Gastroesophageal sphincter (tissue), 4 donors: Measurements from ENCODE around the gene APOC1. TPM values are rescaled to one million over a fixed set of nuclear protein-coding genes. Genes with fewer than 3 reads are reported as not detected.

ENCODE experiments used
- ATAC-seq: fragments of 150-250 bp; one replicate; pipeline ENCODE4 v1.9.1; 2016; ENCODE audit warnings: mild to moderate bottlenecking, moderate library complexity
- H3K27ac ChIP-seq, 4 donors: fragments of 200-600 bp; sonication (generic) in 3 of 4; 1 replicate in 3 of 4; 2 replicates in 1 of 4; pipeline ENCODE4 v1.5.1; 2016 to 2019
- H3K27me3 ChIP-seq: fragments of 200-600 bp; sonication (generic); one replicate; pipeline ENCODE4 v1.5.1; 2019
- H3K36me3 ChIP-seq, 2 donors: fragments of 200-600 bp; sonication (generic); one replicate each; pipeline ENCODE4 v1.5.1; 2019; ENCODE audit warnings: control low read depth in 1 of 2
- H3K4me1 ChIP-seq, 3 donors: fragments of 200-600 bp; sonication (generic); 1 replicate in 2 of 3; 2 replicates in 1 of 3; pipeline ENCODE4 v1.5.1; 2016 to 2019; ENCODE audit warnings: control low read depth in 2 of 3
- H3K4me3 ChIP-seq, 2 donors: fragments of 200-600 bp; sonication (generic); one replicate each; pipeline ENCODE4 v1.5.1; 2019; ENCODE audit warnings: mild to moderate bottlenecking in 1 of 2, moderate library complexity in 1 of 2
- H3K9me3 ChIP-seq, 3 donors: fragments of 200-600 bp; sonication (generic); one replicate each; pipeline ENCODE4 v1.5.1; 2017 to 2019; ENCODE audit warnings: control low read depth in 2 of 3
- CTCF ChIP-seq, 4 experiments: fragments of 200-600 bp in 2 of 4; fragments of 450-650 bp in 2 of 4; sonication (generic) in 1 of 4; IDR thresholded peaks; one replicate each; pipeline ENCODE4 v1.5.1; 2017 to 2019; ENCODE audit warnings: antibody characterized with exemption in 4 of 4, mild to moderate bottlenecking in 2 of 4, moderate library complexity in 2 of 4
- EP300 ChIP-seq: sonication (generic); formaldehyde crosslinking; IDR thresholded peaks from one replicate; pipeline ENCODE4 v1.6.1; 2017; ENCODE audit warnings: antibody characterized with exemption, mild to moderate bottlenecking
- POLR2A ChIP-seq, 2 donors: fragments of 450-650 bp; IDR thresholded peaks; one replicate each; pipeline ENCODE4 v1.6.1; 2017; ENCODE audit warnings: antibody characterized with exemption in 2 of 2, mild to moderate bottlenecking in 2 of 2, moderate library complexity in 1 of 2
- POLR2AphosphoS5 ChIP-seq: sonication (generic); formaldehyde crosslinking; IDR thresholded peaks from one replicate; pipeline ENCODE4 v1.6.1; 2017; ENCODE audit warnings: antibody characterized with exemption
- WGBS, 2 donors: methylation state at CpG; one replicate each; pipeline ENCODE4 v1.1.5; 2018; ENCODE audit warnings: low coverage in 1 of 2; 5-methylcytosine and 5-hydroxymethylcytosine counted together
- total RNA-seq, 4 donors: library from RNA; depleted of rRNA; stranded (reverse); fragments of >200 nt; gene quantifications; one replicate each; pipeline ENCODE4 v1.1.0, GENCODE V29; 2016

APOC1 gene
- total RNA-seq, 4 donors from 2014 or later: 2.2 to 4.8 TPM; not detected in 2

- Histone ChIP-seq H3K4me1 (no peaks in the 10 kb centered on the region), H3K4me3 (no peak overlapping the region), H3K27ac (no peak overlapping the region), H3K9me3 (no peaks in the 10 kb centered on the region), H3K36me3 (no peaks in the 10 kb centered on the region), H3K27me3 (no peaks in the 10 kb centered on the region)
- no peak for ATAC-seq
- WGBS, 2 donors: 80 to 89% methylated on average over 1 to 3 of the region's 5 CpGs
- no peak for TF ChIP-seq POLR2A (IDR thresholded peaks at IDR 0.05)
- no peak for TF ChIP-seq CTCF (IDR thresholded peaks at IDR 0.05)
- TF ChIP-seq EP300: no peak
- no peak for TF ChIP-seq POLR2AphosphoS5
Measured at GRCh38 chr19:44939668-44940067, 25.3 kb downstream of the APOC1 start.

GRCh38 chr19:44942067-44942571, 27.7 kb downstream of the APOC1 start, which contains the start of gene APOC4:
APOC4 (plus strand) TSS chr19:44942237; CDS start chr19:44942278, 41 bp downstream.
- no peaks in the 10 kb centered on the region for H3K9me3 ChIP-seq
- no peaks in the 10 kb centered on the region for H3K36me3 ChIP-seq
- no peaks in the 10 kb centered on the region for H3K4me1 ChIP-seq
- H3K4me3 ChIP-seq: no peak within 1 kb of the TSS
- WGBS, 2 donors: 100% methylated on average over 5 of the region's 14 CpGs; no CpG with 5 or more reads in 1 of the 2 donors
- H3K27me3 ChIP-seq: no peaks in the 10 kb centered on the region
- no peak for TF ChIP-seq CTCF (IDR thresholded peaks at IDR 0.05)
- TF ChIP-seq EP300: no peak
- no peak for TF ChIP-seq POLR2AphosphoS5
- no peak for TF ChIP-seq POLR2A (IDR thresholded peaks at IDR 0.05)
- no peak for ATAC-seq
- no peak within 1 kb of the TSS for H3K27ac ChIP-seq

- Histone ChIP-seq H3K4me3 (no peak overlapping the region), H3K36me3 (no peaks in the 10 kb centered on the region), H3K4me1 (no peaks in the 10 kb centered on the region), H3K27ac (no peak overlapping the region), H3K27me3 (no peaks in the 10 kb centered on the region), H3K9me3 (no peaks in the 10 kb centered on the region)
- ATAC-seq: peak; percentile 48
- TF ChIP-seq POLR2A (IDR thresholded peaks at IDR 0.05): no peak
- TF ChIP-seq EP300: no peak
- TF ChIP-seq POLR2AphosphoS5: no peak
- TF ChIP-seq CTCF (IDR thresholded peaks at IDR 0.05): no peak
- WGBS, 2 donors: 59 to 100% methylated on average over 2 to 10 of the region's 10 CpGs
Measured at GRCh38 chr19:44943801-44944249, 29.4 kb downstream of the APOC1 start.

GRCh38 chr19:44947041-44947581, 32.7 kb downstream of the APOC1 start:
- ATAC-seq: no peak
- TF ChIP-seq POLR2AphosphoS5 (no peak), CTCF (IDR thresholded peaks at IDR 0.05) (no peak), EP300 (no peak), POLR2A (IDR thresholded peaks at IDR 0.05) (no peak)
- no peaks in the 10 kb centered on the region for H3K9me3 ChIP-seq
- H3K27ac ChIP-seq: no peak overlapping the region
- H3K27me3 ChIP-seq: no peaks in the 10 kb centered on the region
- peaks cover 0 to 19% of the 10 kb centered on the region in 2 donors for H3K36me3 ChIP-seq
- WGBS, 2 donors: 83 to 84% methylated on average over 9 to 11 of the region's 13 CpGs
- peaks cover 0 to 13% (median 5%) of the 10 kb centered on the region in 3 donors for H3K4me1 ChIP-seq
- no peak overlapping the region for H3K4me3 ChIP-seq

GRCh38 chr19:44948237-44948636, 33.8 kb downstream of the APOC1 start:
- 75 to 86% methylated on average over 2 to 4 of the region's 5 CpGs for WGBS, 2 donors
- Histone ChIP-seq H3K9me3 (no peaks in the 10 kb centered on the region), H3K36me3 (peaks cover 0 to 19% of the 10 kb centered on the region in 2 donors), H3K4me1 (peaks cover 0 to 22% (median 5%) of the 10 kb centered on the region in 3 donors), H3K27me3 (no peaks in the 10 kb centered on the region), H3K27ac (no peak overlapping the region), H3K4me3 (no peak overlapping the region)
- TF ChIP-seq CTCF (IDR thresholded peaks at IDR 0.05) (no peak), EP300 (no peak), POLR2AphosphoS5 (no peak), POLR2A (IDR thresholded peaks at IDR 0.05) (no peak)
- no peak for ATAC-seq
